Mammary epithelial cell (primary cell): ENCODE measurements around the gene BNC2.

Experiments used
- CTCF ChIP-seq, 2 donors: IDR thresholded peaks in 1 of 2; conservative IDR thresholded peaks in 1 of 2; 2 replicates each; pipeline ENCODE4 v1.5.1; 2011 to 2012; ENCODE audit warnings: inconsistent platforms in 2 of 2, low read length in 2 of 2, mild to moderate bottlenecking in 2 of 2, control low read depth in 1 of 2, low read depth in 1 of 2; ENCODE audit not compliant: insufficient read depth in 1 of 2; ENCODE audit errors: extremely low read depth in 1 of 2
- EZH2 ChIP-seq: IDR thresholded peaks from 2 replicates; pipeline ENCODE4 v1.6.1; 2012; ENCODE audit warnings: low read length, inconsistent platforms, borderline replicate concordance

GRCh38 chr9:16510482-16510881 lies 360.0 kb downstream of the BNC2 start:
- no peak for TF ChIP-seq CTCF (conservative IDR thresholded peaks at IDR 0.05 in 1 of 2, IDR thresholded peaks at IDR 0.05 in 1 of 2; ENCODE audit: extremely low read depth in 1 of 2, insufficient read depth in 1 of 2, low read depth in 1 of 2, low read length in 2 of 2)
- TF ChIP-seq EZH2 = no peak
